Measurements from ENCODE around the gene SAMHD1.
"Not testable (repeated sequence)": the region's sequence is repeated elsewhere in the genome, so short reads cannot be mapped to it uniquely, and the experiment has no call there.

SAMHD1 gene

GRCh38 chr20:36951198-36951978 is at the start of gene SAMHD1:
SAMHD1 (minus strand) TSS chr20:36951708; CDS start chr20:36951643, 65 bp downstream.
- DNase-seq (ENCODE audit: low read depth in 2 of 3, low spot score in 1 of 3): peak; percentile 78 to 92 (median 85)

- not testable (repeated sequence) for DNase-seq (ENCODE audit: low read depth in 2 of 3, low spot score in 1 of 3)
These were observed 48.7 kb upstream of the SAMHD1 start for GRCh38 chr20:37000171-37000570.

GRCh38 chr20:36998652-36999051 is 47.1 kb upstream of the SAMHD1 start:
- no peak for DNase-seq (ENCODE audit: low read depth in 2 of 3, low spot score in 1 of 3)

DNA sequence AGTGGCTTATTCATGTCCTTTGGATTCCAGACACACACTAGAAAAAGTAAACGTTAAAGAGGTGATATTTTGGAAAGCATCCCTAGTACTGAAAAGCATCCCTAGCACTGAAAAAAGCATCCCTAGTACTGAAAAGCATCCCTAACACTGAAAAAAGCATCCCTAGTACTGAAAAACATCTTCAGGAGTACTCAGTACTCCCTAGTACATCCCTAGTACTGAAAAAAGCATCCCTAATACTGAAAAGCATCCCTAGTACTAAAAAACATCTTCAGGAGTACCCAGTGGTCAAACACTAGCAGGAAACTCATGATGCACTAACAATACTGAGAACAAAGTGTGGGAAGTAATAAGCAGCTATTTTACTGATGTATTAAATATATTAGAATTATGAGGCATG is 45.6 kb upstream of the SAMHD1 start:
- no peak for DNase-seq (ENCODE audit: low read depth in 2 of 3, low spot score in 1 of 3)

GRCh38 chr20:36994221-36994620 is 42.7 kb upstream of the SAMHD1 start:
- not testable (repeated sequence) for DNase-seq (ENCODE audit: low read depth in 2 of 3, low spot score in 1 of 3)

DNA sequence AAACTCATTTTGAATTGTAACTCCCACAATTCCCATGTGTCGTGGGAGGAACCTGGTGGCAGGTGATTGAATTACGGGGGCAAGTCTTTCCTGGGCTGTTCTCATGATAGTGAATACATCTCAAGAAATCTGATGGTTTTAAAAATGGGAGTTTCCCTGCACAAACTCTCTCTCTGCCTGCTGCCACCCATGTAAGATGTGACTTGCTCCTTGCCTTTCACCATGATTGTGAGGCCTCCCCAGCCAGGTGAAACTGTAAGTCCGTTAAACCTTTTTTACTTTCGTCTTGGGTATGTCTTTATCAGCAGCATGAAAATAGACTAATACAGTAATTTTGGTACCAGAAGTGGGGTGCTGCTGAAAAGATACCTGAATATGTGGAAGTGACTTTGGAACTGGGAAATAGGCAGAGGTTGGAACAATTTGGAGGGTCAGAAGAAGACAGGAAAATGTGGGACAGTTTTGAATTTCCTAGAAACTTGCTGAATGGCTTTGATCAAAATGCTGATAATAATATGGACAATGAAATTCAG is 41.4 kb upstream of the SAMHD1 start:
- no peak for DNase-seq (ENCODE audit: low read depth in 2 of 3, low spot score in 1 of 3)

- no peak for DNase-seq (ENCODE audit: low read depth in 2 of 3, low spot score in 1 of 3)
These were observed 40.2 kb upstream of the SAMHD1 start for GRCh38 chr20:36991703-36992102.

GRCh38 chr20:36989797-36990196 is 38.3 kb upstream of the SAMHD1 start:
- no peak for DNase-seq (ENCODE audit: low read depth in 2 of 3, low spot score in 1 of 3)

- no peak for DNase-seq (ENCODE audit: low read depth in 2 of 3, low spot score in 1 of 3)
These were observed 37.0 kb upstream of the SAMHD1 start for GRCh38 chr20:36988494-36988966.

DNA sequence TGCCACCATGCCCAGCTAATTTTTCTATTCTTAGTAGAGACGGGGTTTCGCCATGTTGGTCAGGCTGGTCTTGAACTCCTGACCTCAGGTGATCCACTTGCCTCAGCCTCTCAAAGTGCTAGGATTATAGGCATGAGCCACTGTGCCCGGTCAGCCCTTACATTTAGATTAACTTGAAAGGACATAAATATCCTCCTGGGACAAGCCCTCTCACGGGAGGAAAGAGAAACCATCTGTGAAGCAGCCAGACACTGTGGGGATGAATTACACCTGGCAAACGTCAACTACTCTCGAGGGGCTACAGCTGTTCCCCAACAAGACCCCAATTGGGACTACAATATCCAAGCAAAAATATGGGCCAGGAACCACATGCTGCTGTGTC is 32.7 kb upstream of the SAMHD1 start:
- no peak for DNase-seq (ENCODE audit: low read depth in 2 of 3, low spot score in 1 of 3)

DNA sequence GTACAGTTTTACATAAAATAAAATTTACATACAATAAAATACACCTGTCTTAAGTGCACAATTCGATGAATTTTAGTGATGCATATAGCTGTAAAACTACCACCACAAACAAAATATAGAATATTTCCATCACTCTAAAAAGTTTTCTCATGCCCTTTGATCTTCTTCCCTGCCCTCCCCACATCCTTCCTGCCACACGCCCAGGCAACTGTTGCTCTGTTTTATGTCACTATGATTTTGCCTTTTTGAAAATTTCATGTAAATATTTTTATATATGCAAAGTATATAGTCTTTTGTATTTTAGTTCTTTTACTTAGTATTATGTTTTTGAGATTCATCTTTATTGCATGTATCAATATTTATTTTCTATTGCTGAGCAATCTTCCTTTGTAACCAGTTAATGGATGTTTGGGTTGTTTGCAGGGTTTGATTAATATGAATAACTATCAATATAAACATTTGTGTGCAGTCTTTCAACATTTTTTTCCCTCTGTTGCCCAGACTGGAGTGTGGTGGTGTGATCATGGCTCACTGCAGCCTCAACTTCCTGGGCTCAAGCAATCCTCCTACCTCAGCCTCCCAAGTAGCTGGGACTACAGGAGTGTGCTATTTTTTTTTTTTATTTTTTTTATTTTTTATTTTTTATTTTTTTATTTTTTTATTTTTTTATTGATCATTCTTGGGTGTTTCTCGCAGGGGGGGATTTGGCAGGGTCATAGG is 23.8 kb upstream of the SAMHD1 start:
- peak in 1 of 3 donors; percentile 13 for DNase-seq (ENCODE audit: low read depth in 2 of 3, low spot score in 1 of 3)

DNA sequence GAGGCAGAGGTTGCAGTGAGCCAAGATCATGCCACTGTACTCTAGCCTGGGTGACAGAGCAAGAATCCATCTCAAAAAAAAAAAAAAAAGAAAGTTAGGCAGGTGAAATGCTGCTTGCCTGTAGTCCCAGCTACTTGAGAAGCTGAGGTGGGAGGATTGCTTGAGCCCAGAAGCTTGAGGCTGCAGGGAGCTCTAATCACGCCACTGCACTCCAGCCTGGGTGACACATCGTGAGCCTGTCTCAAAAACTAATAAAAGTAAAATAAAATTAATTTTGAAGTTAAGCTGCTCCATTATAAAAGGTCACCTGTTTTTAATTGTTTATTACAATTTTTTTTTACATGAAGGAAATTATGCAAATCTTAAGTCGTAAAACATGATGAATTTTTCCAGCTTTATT is 23.2 kb upstream of the SAMHD1 start:
- no peak for DNase-seq (ENCODE audit: low read depth in 2 of 3, low spot score in 1 of 3)

GRCh38 chr20:36971103-36971502 is 19.6 kb upstream of the SAMHD1 start:
- DNase-seq (ENCODE audit: low read depth in 2 of 3, low spot score in 1 of 3): no peak

DNA sequence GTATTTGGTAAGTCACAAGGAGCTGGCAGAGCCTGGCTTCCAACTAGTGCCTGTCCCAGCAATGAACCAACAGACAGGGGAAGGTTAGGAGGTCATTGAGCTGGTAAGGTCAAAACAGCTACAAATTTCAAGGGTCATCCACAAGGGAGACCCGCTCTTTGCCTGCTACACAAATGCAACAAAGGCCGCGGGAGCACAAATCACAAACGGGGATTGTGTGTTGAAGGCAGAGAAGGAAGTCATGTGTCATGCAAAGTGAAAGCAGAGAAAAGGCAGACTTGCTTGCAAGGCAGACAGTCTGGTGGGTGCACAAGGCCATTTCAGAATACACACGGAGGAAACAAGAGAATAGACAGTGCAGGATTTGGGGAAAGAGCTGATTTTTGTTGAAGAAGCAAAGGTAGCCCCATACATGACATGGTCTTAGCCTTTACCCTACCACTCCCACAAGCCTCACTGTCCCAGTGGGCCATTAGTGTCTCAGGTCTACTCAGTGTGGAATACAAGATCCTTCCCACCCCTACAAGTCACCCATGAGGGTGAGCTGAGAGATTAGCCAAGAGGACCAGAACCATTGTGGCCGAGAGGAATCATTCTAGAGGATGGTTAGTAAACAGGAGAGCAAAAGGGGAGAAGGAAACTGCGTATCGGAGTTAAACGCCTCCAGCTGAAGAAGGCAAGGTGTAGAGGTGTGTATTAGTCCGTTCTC is 18.1 kb upstream of the SAMHD1 start:
- DNase-seq (ENCODE audit: low read depth in 2 of 3, low spot score in 1 of 3): peak in 1 of 3 donors; percentile 13

DNA sequence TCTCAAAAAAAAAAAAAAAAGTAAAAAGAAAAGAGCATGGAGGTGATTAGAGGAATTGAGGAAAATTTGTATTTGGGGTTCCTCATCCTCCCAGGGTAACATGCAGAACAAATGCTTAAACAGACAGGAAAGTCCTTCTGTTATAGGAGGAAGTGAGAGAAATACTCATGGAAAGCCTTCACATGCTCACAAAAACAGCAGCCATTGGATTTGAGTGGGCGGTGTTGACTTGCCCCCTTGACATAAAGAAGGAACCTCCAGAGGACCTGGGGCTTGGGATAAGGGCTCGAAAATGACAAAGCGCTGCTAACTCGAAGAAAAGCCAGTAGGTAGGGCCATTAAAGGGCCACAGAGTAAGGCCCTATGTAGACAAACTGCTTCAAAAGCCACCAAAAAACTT is 17.5 kb upstream of the SAMHD1 start:
- no peak for DNase-seq (ENCODE audit: low read depth in 2 of 3, low spot score in 1 of 3)

- no peak for DNase-seq (ENCODE audit: low read depth in 2 of 3, low spot score in 1 of 3)
These were observed 16.1 kb upstream of the SAMHD1 start for GRCh38 chr20:36967636-36968035.

DNA sequence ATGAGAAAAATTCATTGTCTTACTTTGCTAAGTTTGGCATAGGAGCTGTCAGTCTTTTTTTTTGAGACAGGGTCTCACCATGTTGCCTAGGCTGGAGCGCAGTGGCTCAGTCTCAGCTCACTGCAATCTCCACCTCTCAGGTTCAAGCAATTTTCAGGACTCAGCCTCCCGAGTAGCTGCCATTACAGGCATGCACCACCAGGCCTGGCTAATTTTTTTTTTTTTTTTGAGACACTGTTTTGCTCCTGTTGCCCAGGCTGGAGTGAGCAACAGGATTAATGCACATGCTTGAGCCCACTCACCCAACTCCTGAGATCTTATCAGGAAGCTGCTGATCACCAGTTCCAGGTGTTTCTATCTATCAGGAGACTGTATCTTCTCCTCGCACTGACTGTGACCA is 15.5 kb upstream of the SAMHD1 start:
- not testable (repeated sequence) for DNase-seq (ENCODE audit: low read depth in 2 of 3, low spot score in 1 of 3)

GRCh38 chr20:36962354-36962941 is 10.9 kb upstream of the SAMHD1 start:
- DNase-seq (ENCODE audit: low read depth in 2 of 3, low spot score in 1 of 3): not testable (repeated sequence)

GRCh38 chr20:36959242-36959641 is 7.7 kb upstream of the SAMHD1 start:
- DNase-seq (ENCODE audit: low read depth in 2 of 3, low spot score in 1 of 3): no peak

DNA sequence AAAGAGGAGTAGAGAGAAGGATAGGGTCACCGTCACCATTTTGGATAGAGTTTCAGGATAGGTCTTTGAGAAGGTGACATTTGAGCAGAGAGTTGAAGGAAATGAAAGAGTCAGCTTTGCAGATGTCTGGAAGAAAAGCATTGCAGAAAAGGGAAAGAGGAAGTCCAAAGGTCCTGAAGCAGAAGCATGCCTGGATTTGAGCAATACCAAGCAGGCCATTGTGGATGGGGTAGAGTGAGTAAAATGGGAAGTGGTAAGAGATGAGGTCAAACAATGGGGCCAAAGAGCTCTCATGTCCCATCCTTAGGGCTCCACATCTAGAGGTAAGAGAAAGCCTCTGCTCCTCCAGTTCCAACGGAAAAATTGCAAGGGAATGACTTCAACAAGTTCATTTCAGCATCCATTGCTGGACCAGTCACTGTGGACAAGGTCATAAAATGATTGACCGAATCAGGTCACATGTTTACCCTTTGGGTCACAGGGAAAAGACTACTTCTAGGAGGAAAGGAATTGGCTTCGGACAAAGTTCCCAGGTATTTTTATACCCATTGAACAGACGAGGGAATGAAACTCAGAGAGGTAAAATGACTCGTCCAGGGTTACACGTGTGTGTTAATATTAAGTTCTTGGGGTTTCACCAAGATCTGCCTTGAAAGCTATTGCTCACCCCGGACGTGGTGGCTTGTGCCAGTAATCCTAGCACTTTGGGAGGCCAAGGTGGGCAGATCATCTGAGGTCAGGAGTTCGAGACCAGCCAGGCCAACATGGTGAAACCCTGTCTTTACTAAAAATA is 6.6 kb upstream of the SAMHD1 start:
- DNase-seq (ENCODE audit: low read depth in 2 of 3, low spot score in 1 of 3): peak in 1 of 3 donors; percentile 18

Measured in stimulated activated CD4-positive, alpha-beta T cell treated with anti-CD3 and anti-CD28 coated beads, Interleukin-12 subunit alpha, Interleukin-12 subunit beta, amount 100 ng/mL, for 48 hours (primary cell).